Endometrium (tissue), 2 donors: ENCODE measurements around the gene ATP5MG.

Source experiments
- FAIRE-seq: peaks from 2 replicates; lab custom pipeline; 2012; peaks lifted over from hg19 to GRCh38; lab: Jason Lieb, UNC
- donor health status: control.
- donor health status: control.

Gene ATP5MG

DNA sequence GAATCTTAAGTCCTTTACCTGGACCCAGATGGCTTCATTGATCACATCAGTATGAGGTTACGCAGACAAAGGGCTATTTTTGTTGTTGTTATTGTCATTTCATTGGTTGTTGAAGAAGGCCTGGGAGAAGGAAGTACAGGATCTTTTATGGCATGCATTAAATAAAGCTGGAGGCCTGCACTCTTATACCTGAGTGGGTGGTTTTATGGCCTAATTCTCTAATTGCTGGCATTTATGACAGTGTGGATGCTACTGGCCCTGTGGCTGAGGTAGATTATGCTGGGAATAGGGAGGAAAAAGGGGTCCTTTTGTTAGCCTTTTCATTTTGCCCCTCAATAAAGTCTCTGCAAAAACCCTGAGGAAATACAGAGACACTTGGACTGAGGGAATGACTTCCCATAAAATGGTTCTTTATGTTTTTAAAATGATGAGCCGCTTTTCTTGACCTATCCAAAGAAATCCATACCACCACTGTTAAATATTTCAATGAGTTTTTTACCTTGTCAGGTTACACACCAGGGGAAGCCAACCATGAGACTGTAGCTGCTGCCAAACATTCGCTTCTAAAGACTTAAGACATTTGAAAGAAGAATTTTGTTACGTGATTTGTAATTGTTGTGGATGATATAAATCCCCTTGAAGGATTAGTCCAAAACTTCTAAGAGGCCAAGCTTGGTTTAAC lies 41.6 kb downstream of the ATP5MG start:
- no peak for FAIRE-seq

DNA sequence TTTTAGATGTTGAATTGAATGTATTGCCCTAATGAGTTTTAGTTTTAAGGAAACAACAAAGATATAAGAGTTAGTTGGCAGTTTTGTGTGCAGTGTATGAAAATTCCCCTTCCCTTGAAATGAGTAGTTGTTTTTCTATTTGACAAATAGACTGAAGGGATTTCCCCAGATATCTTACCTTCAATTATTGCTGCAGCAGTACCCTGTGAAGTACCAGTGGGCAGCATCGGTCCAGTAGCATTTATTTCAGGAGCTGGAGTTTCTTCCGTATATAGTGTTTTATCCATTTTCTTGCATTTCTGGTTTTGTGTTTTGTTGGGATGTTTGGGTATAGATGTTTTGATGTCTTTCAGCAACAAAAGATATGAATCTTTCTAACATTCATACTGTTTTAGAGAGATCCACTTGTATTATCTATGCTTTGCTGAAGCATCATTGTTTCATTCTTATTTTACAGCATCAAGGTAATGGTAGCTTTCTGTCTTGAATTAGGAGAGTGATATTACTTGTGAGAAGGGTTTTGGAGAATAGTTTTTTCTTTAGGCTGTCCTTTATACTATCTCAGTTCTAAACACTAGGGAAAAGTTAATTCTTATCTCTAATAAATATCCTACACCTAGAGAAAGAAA lies 42.3 kb downstream of the ATP5MG start:
- FAIRE-seq = no peak

DNA sequence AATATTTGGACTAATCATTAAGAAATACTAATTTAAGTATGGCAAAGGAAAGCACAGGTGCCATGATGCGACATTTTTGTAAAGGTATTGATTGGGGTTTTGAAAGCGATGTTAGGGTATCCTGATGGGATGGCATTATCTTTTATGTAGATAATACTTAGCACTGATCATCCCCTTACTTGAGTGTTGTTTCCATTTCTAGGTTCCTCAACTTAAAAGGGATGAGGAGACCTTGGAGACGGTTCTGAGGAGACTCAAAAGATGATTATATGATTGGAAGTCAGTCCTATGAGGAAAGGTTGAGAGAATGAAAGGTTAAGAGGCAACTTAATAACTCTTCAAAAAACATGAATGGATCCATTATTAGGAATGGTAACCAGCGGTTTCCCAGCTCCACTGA lies 46.0 kb downstream of the ATP5MG start:
- no peak for FAIRE-seq

DNA sequence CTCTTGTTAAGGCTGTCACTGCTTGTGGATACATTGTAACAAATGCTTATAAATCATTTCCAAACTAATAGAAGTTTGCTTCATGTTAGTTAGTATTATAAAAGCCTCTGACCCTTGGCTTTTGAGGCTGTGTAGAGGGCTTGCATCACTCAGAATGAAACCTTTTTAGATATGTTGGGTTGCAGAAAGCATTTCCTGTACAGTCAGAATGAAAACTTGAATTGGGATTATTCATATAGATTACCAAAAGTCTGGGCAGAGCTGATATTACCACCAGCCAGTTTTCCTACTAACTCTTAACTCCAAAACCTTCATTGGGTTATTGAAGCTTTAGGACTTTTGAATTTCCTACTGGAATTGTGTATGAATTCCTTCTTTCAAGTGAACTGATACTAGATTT lies 46.9 kb downstream of the ATP5MG start:
- no peak for FAIRE-seq

DNA sequence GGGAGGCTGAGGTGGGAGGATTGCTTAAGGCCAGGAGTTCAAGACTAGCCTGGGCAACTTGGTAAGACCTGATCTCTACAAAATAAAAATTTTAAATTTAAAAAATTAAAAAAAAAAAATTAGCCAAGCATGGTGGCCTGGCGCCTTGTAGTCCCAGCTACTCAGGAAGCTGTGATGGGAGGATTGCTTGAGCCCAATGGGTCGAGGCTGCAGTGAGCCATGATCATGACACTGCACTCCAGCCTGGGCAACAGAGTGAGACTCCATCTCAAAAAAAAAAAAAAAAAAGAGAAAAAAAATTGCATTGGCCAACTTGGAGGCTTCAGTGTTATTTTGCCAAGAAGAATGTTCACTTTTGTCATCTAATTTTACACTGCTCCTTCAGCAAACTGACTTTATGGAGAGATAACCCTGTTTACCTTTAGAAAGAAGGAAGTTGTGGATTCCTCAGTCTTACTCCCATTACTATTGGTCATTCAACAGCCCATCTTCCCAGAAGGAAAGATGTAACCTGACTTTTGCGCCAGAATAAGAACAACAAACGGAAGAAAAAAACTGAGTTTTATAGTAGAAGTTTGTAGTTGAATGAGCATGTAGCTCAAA lies 48.0 kb downstream of the ATP5MG start:
- FAIRE-seq = no peak

DNA sequence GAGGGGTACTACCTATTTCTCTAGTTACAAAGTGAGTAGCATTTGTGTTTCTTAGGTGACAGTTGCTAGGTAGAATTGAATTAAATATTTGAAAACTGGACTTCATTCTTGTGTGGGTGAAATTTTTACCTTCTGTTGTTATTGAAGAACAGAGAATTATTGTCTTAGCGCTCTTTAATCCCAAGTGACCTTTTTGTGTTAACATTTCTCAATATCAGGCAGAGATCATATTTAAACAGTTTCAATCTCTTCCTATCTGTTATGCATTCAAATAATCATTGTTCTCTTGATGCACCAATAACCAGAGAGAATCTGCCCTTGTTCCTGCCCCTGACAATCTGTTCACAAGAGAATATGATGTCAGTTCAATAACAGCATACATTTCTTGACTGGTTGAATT lies 49.0 kb downstream of the ATP5MG start:
- FAIRE-seq = no peak
